Activated T-cell treated with anti-CD3 and anti-CD28 coated beads, Interleukin-2, amount 50 U/mL, for 4 hours (primary cell): ENCODE results near the gene C3orf33. TPM values are rescaled to one million over a fixed set of nuclear protein-coding genes. Genes with fewer than 3 reads are reported as not detected.
"Not testable (repeated sequence)": the region's sequence is repeated elsewhere in the genome, so short reads cannot be mapped to it uniquely, and the experiment has no call there.

Experiments used
- ATAC-seq, 2 donors: fragments of 200-7000 bp; cut with Tn5 transposase; one replicate each; pipeline ENCODE4 v1.10.0; 2021
- DNase-seq: peaks from one replicate; pipeline ENCODE4 v3.0.0-alpha.2; 2020
- H3K27me3 Mint-ChIP-seq: one replicate; pipeline ENCODE4 v1.8.0; 2021; ENCODE audit warnings: low read depth, mixed read lengths
- H3K36me3 Mint-ChIP-seq: one replicate; pipeline ENCODE4 v1.8.0; 2022; ENCODE audit warnings: mixed read lengths; ENCODE audit not compliant: insufficient read depth
- H3K4me1 Mint-ChIP-seq: one replicate; pipeline ENCODE4 v1.8.0; 2021; ENCODE audit warnings: low read depth, mixed read lengths
- H3K4me3 Mint-ChIP-seq: one replicate; pipeline ENCODE4 v1.8.0; 2021; ENCODE audit warnings: mild to moderate bottlenecking, moderate library complexity, mixed read lengths
- H3K9me3 Mint-ChIP-seq: one replicate; pipeline ENCODE4 v1.8.0; 2021; ENCODE audit warnings: mixed read lengths
- total RNA-seq, 3 donors: library from RNA; stranded (reverse); gene quantifications; one replicate each; pipeline ENCODE4 v1.2.1, GENCODE V29; 2021

The C3orf33 gene
- 1 to 10 TPM; 2.3 to 2.7 (median 2.7) TPM for total RNA-seq

GRCh38 chr3:155805802-155806618 lies at the start of gene C3orf33:
TSS of gene C3orf33 (minus strand) at chr3:155806278. CDS start at chr3:155806252, 26 bp downstream.
- peak; percentile 98 to 99 for ATAC-seq
- no peaks in the 10 kb centered on the region for H3K9me3 Mint-ChIP-seq
- peak; percentile 75 for DNase-seq
- H3K27me3 Mint-ChIP-seq = peaks cover 8% of the 10 kb centered on the region
- H3K36me3 Mint-ChIP-seq = peaks cover 9% of the 10 kb centered on the region
- peak within 1 kb of the TSS; percentile 88 for H3K4me3 Mint-ChIP-seq
- H3K4me1 Mint-ChIP-seq = peaks cover 15% of the 10 kb centered on the region

GRCh38 chr3:155854141-155854940 lies 48.3 kb upstream of the C3orf33 start, which contains the start of gene SLC33A1:
TSS of gene SLC33A1 (minus strand) at chr3:155854427. CDS start at chr3:155853997, 430 bp downstream.
- H3K36me3 Mint-ChIP-seq = peaks cover 13% of the 10 kb centered on the region
- peak within 1 kb of the TSS; percentile 97 for H3K4me3 Mint-ChIP-seq
- peak; percentile 94 for ATAC-seq
- H3K4me1 Mint-ChIP-seq = peaks cover 37% of the 10 kb centered on the region
- H3K9me3 Mint-ChIP-seq = no peaks in the 10 kb centered on the region
- DNase-seq = peak; percentile 98
- no peaks in the 10 kb centered on the region for H3K27me3 Mint-ChIP-seq

GRCh38 chr3:155853214-155854140 lies 47.4 kb upstream of the C3orf33 start:
- Mint-ChIP-seq H3K9me3 (no peaks in the 10 kb centered on the region), H3K36me3 (peaks cover 15% of the 10 kb centered on the region), H3K4me3 (peak overlapping the region; percentile 97), H3K4me1 (peaks cover 41% of the 10 kb centered on the region), H3K27me3 (no peaks in the 10 kb centered on the region)
- peak; percentile 6 to 7 for ATAC-seq
- DNase-seq = peak; percentile 15

GRCh38 chr3:155852341-155852740 lies 46.3 kb upstream of the C3orf33 start:
- H3K27me3 Mint-ChIP-seq = no peaks in the 10 kb centered on the region
- H3K9me3 Mint-ChIP-seq = no peaks in the 10 kb centered on the region

GRCh38 chr3:155849404-155849803 lies 43.3 kb upstream of the C3orf33 start:
- H3K27me3 Mint-ChIP-seq, ATAC-seq, H3K9me3 Mint-ChIP-seq, DNase-seq: not testable (repeated sequence)
- H3K36me3 Mint-ChIP-seq = peaks cover 23% of the 10 kb centered on the region
- peak overlapping the region; percentile 21 for H3K4me3 Mint-ChIP-seq
- peaks cover 59% of the 10 kb centered on the region for H3K4me1 Mint-ChIP-seq

More at GRCh38 chr3:155852341-155852740, 46.3 kb upstream of the C3orf33 start:
- DNase-seq (no peak), ATAC-seq (no peak)
- H3K36me3 Mint-ChIP-seq = peaks cover 20% of the 10 kb centered on the region
- H3K4me3 Mint-ChIP-seq = peak overlapping the region; percentile 97
- peaks cover 49% of the 10 kb centered on the region for H3K4me1 Mint-ChIP-seq

GRCh38 chr3:155847993-155848392 lies 41.9 kb upstream of the C3orf33 start:
- Mint-ChIP-seq H3K9me3 (no peaks in the 10 kb centered on the region), H3K4me1 (peaks cover 64% of the 10 kb centered on the region), H3K36me3 (peaks cover 26% of the 10 kb centered on the region), H3K27me3 (no peaks in the 10 kb centered on the region), H3K4me3 (peak overlapping the region; percentile 1)
- DNase-seq = no peak
- ATAC-seq = no peak

GRCh38 chr3:155846119-155846518 lies 40.0 kb upstream of the C3orf33 start:
- Mint-ChIP-seq H3K9me3 (no peaks in the 10 kb centered on the region), H3K27me3 (no peaks in the 10 kb centered on the region), H3K4me1 (peaks cover 51% of the 10 kb centered on the region), H3K4me3 (peak overlapping the region; percentile 7), H3K36me3 (peaks cover 15% of the 10 kb centered on the region)
- DNase-seq (no peak), ATAC-seq (no peak)

GRCh38 chr3:155843569-155843968 lies 37.5 kb upstream of the C3orf33 start:
- Mint-ChIP-seq H3K4me3 (no peak overlapping the region), H3K27me3 (no peaks in the 10 kb centered on the region), H3K9me3 (no peaks in the 10 kb centered on the region), H3K36me3 (peaks cover 12% of the 10 kb centered on the region), H3K4me1 (peaks cover 37% of the 10 kb centered on the region)
- no peak for ATAC-seq
- no peak for DNase-seq

GRCh38 chr3:155835341-155836071 lies 29.4 kb upstream of the C3orf33 start:
- ATAC-seq (no peak), DNase-seq (no peak)
- H3K36me3 Mint-ChIP-seq = peaks cover 15% of the 10 kb centered on the region
- no peaks in the 10 kb centered on the region for H3K27me3 Mint-ChIP-seq
- no peak overlapping the region for H3K4me3 Mint-ChIP-seq
- H3K9me3 Mint-ChIP-seq = no peaks in the 10 kb centered on the region
- H3K4me1 Mint-ChIP-seq = peaks cover 3% of the 10 kb centered on the region

- not testable (repeated sequence) for H3K4me3 Mint-ChIP-seq, DNase-seq, H3K27me3 Mint-ChIP-seq, H3K4me1 Mint-ChIP-seq, ATAC-seq, H3K9me3 Mint-ChIP-seq
- H3K36me3 Mint-ChIP-seq = peaks cover 16% of the 10 kb centered on the region
These were observed 22.5 kb upstream of the C3orf33 start for GRCh38 chr3:155828490-155829098.

- Mint-ChIP-seq H3K27me3 (peaks cover 5% of the 10 kb centered on the region), H3K36me3 (peaks cover 2% of the 10 kb centered on the region), H3K4me3 (no peak overlapping the region), H3K9me3 (no peaks in the 10 kb centered on the region), H3K4me1 (no peaks in the 10 kb centered on the region)
- ATAC-seq (no peak), DNase-seq (no peak)
These were observed 9.0 kb upstream of the C3orf33 start for GRCh38 chr3:155815030-155815545.

GRCh38 chr3:155813224-155813623 lies 7.1 kb upstream of the C3orf33 start:
- not testable (repeated sequence) for H3K4me1 Mint-ChIP-seq, H3K27me3 Mint-ChIP-seq, H3K36me3 Mint-ChIP-seq, DNase-seq, H3K9me3 Mint-ChIP-seq, ATAC-seq, H3K4me3 Mint-ChIP-seq

GRCh38 chr3:155809181-155809580 lies 3.1 kb upstream of the C3orf33 start:
- no peaks in the 10 kb centered on the region for H3K36me3 Mint-ChIP-seq
- peaks cover 8% of the 10 kb centered on the region for H3K27me3 Mint-ChIP-seq
- DNase-seq = no peak
- ATAC-seq = no peak
- H3K9me3 Mint-ChIP-seq = no peaks in the 10 kb centered on the region
- H3K4me3 Mint-ChIP-seq = no peak overlapping the region
- H3K4me1 Mint-ChIP-seq = peaks cover 12% of the 10 kb centered on the region
